Gastrocnemius medialis (tissue), 4 donors: ENCODE results near the gene DOC2B.

Experiments used
- CTCF ChIP-seq, 5 experiments: fragments of 450-650 bp in 3 of 5; fragments of 200-600 bp in 2 of 5; sonication (generic) in 2 of 5; IDR thresholded peaks in 4 of 5; conservative IDR thresholded peaks in 1 of 5; 1 replicate in 4 of 5; 2 replicates in 1 of 5; pipeline ENCODE4 v1.5.1; 2016 to 2019; ENCODE audit warnings: antibody characterized with exemption in 5 of 5, mild to moderate bottlenecking in 3 of 5, moderate library complexity in 3 of 5
- POLR2A ChIP-seq, 2 donors: fragments of 450-650 bp; IDR thresholded peaks; one replicate each; pipeline ENCODE4 v1.6.1; 2017; ENCODE audit warnings: antibody characterized with exemption in 2 of 2, mild to moderate bottlenecking in 2 of 2, moderate library complexity in 2 of 2

- TF ChIP-seq CTCF (IDR thresholded peaks at IDR 0.05 in 4 of 5, conservative IDR thresholded peaks at IDR 0.05 in 1 of 5) (no peak), POLR2A (IDR thresholded peaks at IDR 0.05) (no peak)
These were observed 2.4 kb downstream of the DOC2B start for GRCh38 chr17:179066-179432.
